MCF 10A (cell line): ENCODE results near the gene YBX2. TPM values are rescaled to one million over a fixed set of nuclear protein-coding genes. Genes with fewer than 3 reads are reported as not detected.
A peak's percentile ranks its signal among the peaks of the same experiment; 100 is the strongest.

Source experiments
- BruUV-seq: library from RNA; stranded (reverse); fragments of 400-500 nt; replicated peaks from 2 replicates; lab custom pipeline; 2021; lab: Mats Ljungman, UMichigan
- CTCF ChIA-PET: fragments of 300-600 bp; sonication (Branson Sonifier 250); formaldehyde crosslinking; extraction: SDS; loops from one replicate; lab custom pipeline; 2021; ENCODE audit warnings: antibody characterized with exemption, inconsistent platforms; lab: Yijun Ruan, JAX
- POLR2A ChIA-PET: fragments of 300-600, 350-650 bp; sonication (Branson Sonifier 250); formaldehyde crosslinking; extraction: SDS; loops from one replicate; lab custom pipeline; 2020; ENCODE audit warnings: antibody characterized with exemption, inconsistent platforms; lab: Yijun Ruan, JAX
- DNase-seq: peaks from one replicate; pipeline ENCODE4 v3.0.0-alpha.2; 2018; ENCODE audit not compliant: unreplicated experiment
- H3K27ac Mint-ChIP-seq: one replicate; pipeline ENCODE4 v1.8.0; 2022; ENCODE audit warnings: mild to moderate bottlenecking, low read depth, mixed read lengths; ENCODE audit not compliant: unreplicated experiment
- H3K27me3 Mint-ChIP-seq: one replicate; pipeline ENCODE4 v1.8.0; 2022; ENCODE audit warnings: mixed read lengths; ENCODE audit not compliant: insufficient read depth, unreplicated experiment
- H3K36me3 Mint-ChIP-seq: one replicate; pipeline ENCODE4 v1.8.0; 2022; ENCODE audit warnings: mild to moderate bottlenecking, moderate library complexity, mixed read lengths; ENCODE audit not compliant: insufficient read depth, unreplicated experiment
- H3K4me1 Mint-ChIP-seq: one replicate; pipeline ENCODE4 v1.8.0; 2022; ENCODE audit warnings: mixed read lengths; ENCODE audit not compliant: insufficient read depth, unreplicated experiment
- H3K4me3 Mint-ChIP-seq: one replicate; pipeline ENCODE4 v1.8.0; 2022; ENCODE audit warnings: mild to moderate bottlenecking, moderate library complexity, mixed read lengths; ENCODE audit not compliant: unreplicated experiment
- H3K9me3 Mint-ChIP-seq: one replicate; pipeline ENCODE4 v1.8.0; 2022; ENCODE audit warnings: mixed read lengths; ENCODE audit not compliant: unreplicated experiment
- intact Hi-C: fragments of 100-400 bp; cut with micrococcal nuclease; formaldehyde crosslinking; loops from 2 replicates; pipeline ENCODE4 v1.14.1; 2022
- total RNA-seq: library from RNA; stranded (reverse); gene quantifications from 2 replicates; pipeline ENCODE4 v1.2.3, GENCODE V29; 2022
- TF ChIP-seq, protein P1 (sequence below): fragments of 200-600 bp; IDR thresholded peaks from one replicate; pipeline ENCODE4 v1.8.0; 2022; ENCODE audit warnings: antibody characterized with exemption, mild to moderate bottlenecking; ENCODE audit not compliant: unreplicated experiment

Gene YBX2
- total RNA-seq, 1 experiment from 2014 or later, result 0.40 TPM

DNA sequence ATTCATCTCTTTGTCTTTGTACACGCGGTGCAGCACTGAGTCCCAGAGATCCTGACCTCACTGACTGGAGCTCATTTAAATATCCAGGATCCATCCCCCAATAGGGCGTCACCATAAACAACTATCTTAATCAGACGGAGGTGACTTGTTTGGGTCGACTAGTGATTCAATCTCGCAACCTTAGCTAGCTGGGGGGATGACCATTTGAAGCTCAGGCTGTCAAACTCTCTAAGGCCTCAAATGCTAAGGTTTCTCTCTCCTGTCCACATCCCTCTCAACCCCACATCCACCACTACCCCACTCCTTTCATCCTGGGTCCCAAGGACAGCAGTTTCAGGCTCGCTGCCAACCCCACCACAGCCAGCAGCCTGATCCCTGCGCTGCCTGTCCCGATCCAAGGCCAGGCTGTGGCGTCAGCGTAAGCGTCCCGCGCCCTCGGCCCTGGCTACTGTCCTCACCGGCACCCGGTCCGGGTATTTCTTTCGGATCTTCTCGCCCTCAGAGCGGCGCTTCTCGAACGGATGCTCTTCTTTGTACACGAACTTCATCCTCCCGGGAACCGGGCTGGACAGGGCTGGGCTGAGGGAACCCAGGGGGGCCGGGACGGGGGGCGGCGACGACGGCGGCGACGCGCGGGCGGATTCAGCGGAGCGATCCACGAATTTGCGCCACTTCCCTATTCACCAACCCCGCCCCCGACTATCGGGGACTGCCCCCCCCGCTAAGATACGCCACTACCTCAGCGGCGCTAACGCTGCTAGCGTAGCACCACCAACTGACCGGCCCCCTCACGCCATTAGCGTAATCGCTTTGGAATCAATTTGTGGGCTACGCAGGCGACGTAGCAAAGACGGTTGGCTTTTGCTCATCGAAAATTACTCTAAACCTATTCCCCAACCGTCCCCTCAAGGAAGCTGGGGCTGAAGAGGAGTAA is 52.4 kb downstream of the YBX2 start, which contains the start of gene GABARAP:
GABARAP (minus strand) TSS at position 667 of the 934 bp plus-strand sequence; CDS start at position 548, 119 bp downstream.
- Mint-ChIP-seq H3K36me3 (peaks cover 90% of the 10 kb centered on the region), H3K4me1 (peaks cover 30% of the 10 kb centered on the region), H3K4me3 (peak within 1 kb of the TSS; percentile 100), H3K27ac (peak within 1 kb of the TSS; percentile 99), H3K27me3 (no peaks in the 10 kb centered on the region), H3K9me3 (no peaks in the 10 kb centered on the region)
- peak; percentile 89 for DNase-seq
- TSS peak; percentile 93 for BruUV-seq
- ChIA-PET POLR2A (interaction anchor here (0.6 to 14.3 kb wide), 33 partner anchors 8 to 915 kb away, joined by 3 to 278 read pairs (median 4); partner anchors contain the start of genes ACADVL, CD68, CTDNEP1 and DLG4), CTCF (interaction anchor here (0.8 to 1.9 kb wide), 4 partner anchors 8 to 446 kb away, joined by 3 to 9 read pairs (median 4); partner anchors contain the start of gene TP53)
- TF ChIP-seq, protein P1, sequence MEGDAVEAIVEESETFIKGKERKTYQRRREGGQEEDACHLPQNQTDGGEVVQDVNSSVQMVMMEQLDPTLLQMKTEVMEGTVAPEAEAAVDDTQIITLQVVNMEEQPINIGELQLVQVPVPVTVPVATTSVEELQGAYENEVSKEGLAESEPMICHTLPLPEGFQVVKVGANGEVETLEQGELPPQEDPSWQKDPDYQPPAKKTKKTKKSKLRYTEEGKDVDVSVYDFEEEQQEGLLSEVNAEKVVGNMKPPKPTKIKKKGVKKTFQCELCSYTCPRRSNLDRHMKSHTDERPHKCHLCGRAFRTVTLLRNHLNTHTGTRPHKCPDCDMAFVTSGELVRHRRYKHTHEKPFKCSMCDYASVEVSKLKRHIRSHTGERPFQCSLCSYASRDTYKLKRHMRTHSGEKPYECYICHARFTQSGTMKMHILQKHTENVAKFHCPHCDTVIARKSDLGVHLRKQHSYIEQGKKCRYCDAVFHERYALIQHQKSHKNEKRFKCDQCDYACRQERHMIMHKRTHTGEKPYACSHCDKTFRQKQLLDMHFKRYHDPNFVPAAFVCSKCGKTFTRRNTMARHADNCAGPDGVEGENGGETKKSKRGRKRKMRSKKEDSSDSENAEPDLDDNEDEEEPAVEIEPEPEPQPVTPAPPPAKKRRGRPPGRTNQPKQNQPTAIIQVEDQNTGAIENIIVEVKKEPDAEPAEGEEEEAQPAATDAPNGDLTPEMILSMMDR, result no peak
- intact Hi-C loops, result no loop called here

DNA sequence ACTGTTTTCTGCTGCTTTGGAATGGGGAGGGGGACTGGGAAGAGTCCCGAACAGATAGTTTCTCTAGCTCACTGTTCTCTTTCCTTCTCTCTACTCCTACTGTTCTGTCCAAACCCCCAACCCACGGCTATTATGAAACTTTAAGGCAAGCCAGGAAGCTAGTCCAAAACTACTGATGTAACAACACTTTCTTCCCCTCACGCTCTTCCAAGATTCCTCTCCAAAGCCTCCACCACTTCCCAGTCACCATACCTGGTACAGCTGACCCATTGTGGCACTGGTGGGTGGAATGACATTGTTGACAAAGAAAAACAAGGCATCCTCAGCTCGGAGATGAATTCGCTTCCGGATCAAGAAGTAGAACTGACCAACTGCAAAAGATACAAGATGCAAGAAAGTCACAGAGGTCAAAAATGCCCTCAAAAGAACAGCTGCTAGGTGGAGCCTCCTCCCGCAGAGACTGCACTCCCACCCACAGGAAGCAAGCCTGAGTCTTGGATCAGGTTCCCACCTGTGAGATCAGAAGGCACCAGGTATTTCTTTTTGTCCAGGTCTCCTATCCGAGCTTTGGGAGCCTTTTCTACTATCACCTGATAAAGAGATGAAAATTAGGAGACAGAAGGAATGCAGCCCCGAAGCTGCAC is 53.2 kb downstream of the YBX2 start:
- POLR2A ChIA-PET, result interaction anchor here (0.6 to 14.3 kb wide), 16 partner anchors 7 to 446 kb away, joined by 3 to 278 read pairs (median 12); partner anchors contain the start of genes ACADVL, CTDNEP1, DLG4 and DVL2
- no peaks in the 10 kb centered on the region for H3K9me3 Mint-ChIP-seq
- H3K4me1 Mint-ChIP-seq, result peaks cover 38% of the 10 kb centered on the region
- CTCF ChIA-PET, result interaction anchor here (0.7 to 1.9 kb wide), 6 partner anchors 9 to 447 kb away, joined by 3 to 9 read pairs (median 3); partner anchors contain the start of gene TP53
- TF ChIP-seq, protein P1, result no peak
- BruUV-seq, result no TSS peak
- H3K36me3 Mint-ChIP-seq, result peaks cover 90% of the 10 kb centered on the region
- H3K27me3 Mint-ChIP-seq, result no peaks in the 10 kb centered on the region
- H3K27ac Mint-ChIP-seq, result peak overlapping the region; percentile 99
- intact Hi-C loops, result no loop called here
- peak overlapping the region; percentile 100 for H3K4me3 Mint-ChIP-seq
- DNase-seq, result no peak

DNA sequence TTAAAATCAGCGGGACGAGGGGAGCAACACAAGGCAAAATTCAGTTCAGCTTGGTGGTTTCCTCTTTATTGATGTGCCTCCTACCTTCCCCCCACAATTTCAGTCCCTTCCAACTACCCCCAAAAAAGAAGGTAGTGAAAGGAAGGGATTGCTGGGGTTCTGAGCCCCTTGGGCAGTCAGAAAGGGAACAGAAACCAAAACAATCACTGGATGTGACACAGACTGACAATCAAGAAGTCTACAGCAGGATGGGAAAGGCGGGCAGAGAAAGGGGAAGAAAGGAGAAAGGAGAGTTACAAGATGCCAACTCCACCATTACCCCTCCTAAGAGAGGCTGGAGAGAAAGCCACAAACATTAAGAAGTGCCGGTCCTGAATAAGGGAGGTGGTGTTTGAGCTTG is 54.1 kb downstream of the YBX2 start:
- DNase-seq, result no peak
- Mint-ChIP-seq H3K27me3 (no peaks in the 10 kb centered on the region), H3K36me3 (peaks cover 89% of the 10 kb centered on the region), H3K27ac (no peak overlapping the region), H3K4me3 (peak overlapping the region; percentile 100), H3K9me3 (no peaks in the 10 kb centered on the region), H3K4me1 (peaks cover 46% of the 10 kb centered on the region)
- CTCF ChIA-PET, result interaction anchor here (1.7 kb wide), 1 partner anchor 9 kb away, joined by 4 read pairs; no protein-coding TSS in a partner anchor
- BruUV-seq, result TSS peak; percentile 62
- TF ChIP-seq, protein P1, result no peak
- POLR2A ChIA-PET, result interaction anchor here (0.7 to 14.3 kb wide), 10 partner anchors 9 to 447 kb away, joined by 3 to 278 read pairs (median 8); partner anchors contain the start of genes ACADVL, CTDNEP1, DLG4 and ELP5
- intact Hi-C loops, result no loop called here
